ENCODE results near the gene RYR1. TPM values are rescaled to one million over a fixed set of nuclear protein-coding genes. Genes with fewer than 3 reads are reported as not detected.

Gene RYR1
- 2.4 and 4.4 TPM in 2 replicates for total RNA-seq

GRCh38 chr19:38433268-38433733 is at the start of gene RYR1:
Gene RYR1, plus strand, starts transcription at chr19:38433691. Its CDS starts 139 bp downstream, at chr19:38433830.
- intact Hi-C loops (cut with micrococcal nuclease): no loop called here

- intact Hi-C loops (cut with micrococcal nuclease): no loop called here
Measured at GRCh38 chr19:38383743-38384142, 49.7 kb upstream of the RYR1 start.

- intact Hi-C loops (cut with micrococcal nuclease): loop anchor here (5.0 kb wide), 1 partner anchor 47 kb away; the partner anchor contains the start of gene CATSPERG
Measured at GRCh38 chr19:38384209-38385027, 49.1 kb upstream of the RYR1 start.

GRCh38 chr19:38385057-38385803 is 48.3 kb upstream of the RYR1 start:
- intact Hi-C loops (cut with micrococcal nuclease): loop anchor here (5.0 kb wide), 1 partner anchor 48 kb away; the partner anchor contains the start of gene CATSPERG

GRCh38 chr19:38385804-38386257 is 47.7 kb upstream of the RYR1 start:
- intact Hi-C loops (cut with micrococcal nuclease): loop anchor here (5.0 kb wide), 1 partner anchor 49 kb away; the partner anchor contains the start of gene CATSPERG

GRCh38 chr19:38386300-38386970 is 47.1 kb upstream of the RYR1 start:
- intact Hi-C loops (cut with micrococcal nuclease): loop anchor here (5.0 kb wide), 1 partner anchor 49 kb away; the partner anchor contains the start of gene CATSPERG

- intact Hi-C loops (cut with micrococcal nuclease): loop anchor here (1.0 to 5.0 kb wide), 2 partner anchors 13 to 50 kb away; partner anchors contain the start of genes CATSPERG and PSMD8
Measured at GRCh38 chr19:38386971-38387549, 46.4 kb upstream of the RYR1 start.

- intact Hi-C loops (cut with micrococcal nuclease): loop anchor here (1.0 to 5.0 kb wide), 4 partner anchors 13 to 50 kb away; partner anchors contain the start of genes CATSPERG, FAM98C and PSMD8
Measured at GRCh38 chr19:38387550-38388348, 45.7 kb upstream of the RYR1 start, which contains the start of gene GGN. Gene GGN, minus strand, starts transcription at chr19:38388034. Its CDS starts 773 bp downstream, at chr19:38387261.

- intact Hi-C loops (cut with micrococcal nuclease): loop anchor here (2.0 to 5.0 kb wide), 3 partner anchors 14 to 51 kb away; partner anchors contain the start of genes CATSPERG and FAM98C
Measured at GRCh38 chr19:38388349-38389100, 45.0 kb upstream of the RYR1 start, which contains the start of gene SPRED3. Gene SPRED3, plus strand, starts transcription at chr19:38388697. Its CDS starts 1,606 bp downstream, at chr19:38390303.

GRCh38 chr19:38389101-38389925 is 44.2 kb upstream of the RYR1 start:
- intact Hi-C loops (cut with micrococcal nuclease): loop anchor here (2.0 to 5.0 kb wide), 3 partner anchors 13 to 52 kb away; partner anchors contain the start of genes CATSPERG and FAM98C

- intact Hi-C loops (cut with micrococcal nuclease): loop anchor here (2.0 to 5.0 kb wide), 3 partner anchors 13 to 53 kb away; partner anchors contain the start of genes CATSPERG and FAM98C
Measured at GRCh38 chr19:38389957-38390924, 43.2 kb upstream of the RYR1 start.

GRCh38 chr19:38391911-38392464 is 41.5 kb upstream of the RYR1 start:
- intact Hi-C loops (cut with micrococcal nuclease): no loop called here

GRCh38 chr19:38392707-38393308 is 40.7 kb upstream of the RYR1 start:
- intact Hi-C loops (cut with micrococcal nuclease): no loop called here

- intact Hi-C loops (cut with micrococcal nuclease): no loop called here
Measured at GRCh38 chr19:38394488-38394887, 39.0 kb upstream of the RYR1 start.

- intact Hi-C loops (cut with micrococcal nuclease): no loop called here
Measured at GRCh38 chr19:38395381-38396114, 37.9 kb upstream of the RYR1 start.
